CD4-positive, alpha-beta memory T cell (primary cell): ENCODE results near the gene CAB39. TPM values are rescaled to one million over a fixed set of nuclear protein-coding genes. Genes with fewer than 3 reads are reported as not detected.

ENCODE experiments used
- CTCF ChIA-PET: fragments of 350-600 bp; sonication (Branson Sonifier 250); formaldehyde crosslinking; loops from one replicate; lab custom pipeline; 2021; ENCODE audit warnings: inconsistent platforms; ENCODE audit not compliant: partially characterized antibody; lab: Charles Lee
- POLR2A ChIA-PET: fragments of 350-600 bp; sonication (Branson Sonifier 250); formaldehyde crosslinking; loops from one replicate; lab custom pipeline; 2021; ENCODE audit not compliant: partially characterized antibody; lab: Charles Lee
- DNase-seq, 5 donors: peaks; one replicate each; pipeline versions ENCODE4 v3.0.0 to v3.0.0-alpha.2; 2020 to 2022; ENCODE audit warnings: mixed read lengths in 1 of 5
- H3K27ac ChIP-seq: one replicate; pipeline ENCODE4 v1.7.0; 2013; ENCODE audit warnings: low read depth, low read length
- H3K27me3 ChIP-seq: 2 replicates; pipeline ENCODE4 v1.7.0; 2013; ENCODE audit warnings: mild to moderate bottlenecking, low read length, moderate library complexity; ENCODE audit not compliant: insufficient read depth
- H3K36me3 ChIP-seq: 2 replicates; pipeline ENCODE4 v1.7.0; 2013; ENCODE audit warnings: mild to moderate bottlenecking, low read length, moderate library complexity; ENCODE audit not compliant: insufficient read depth
- H3K4me1 ChIP-seq: 2 replicates; pipeline ENCODE4 v1.7.0; 2013; ENCODE audit warnings: mild to moderate bottlenecking, low read length, moderate library complexity; ENCODE audit not compliant: insufficient read depth
- H3K4me3 ChIP-seq, 2 donors: one replicate each; pipeline ENCODE4 v1.7.0; 2013; ENCODE audit warnings: low read length in 2 of 2, mild to moderate bottlenecking in 1 of 2
- H3K9me3 ChIP-seq, 2 donors: one replicate each; pipeline ENCODE4 v1.7.0; 2013; ENCODE audit warnings: low read length in 2 of 2, control low read depth in 1 of 2; ENCODE audit not compliant: control insufficient read depth in 1 of 2
- H3K27ac Mint-ChIP-seq, 7 donors: one replicate each; pipeline ENCODE4 v1.8.0; 2020 to 2021; ENCODE audit warnings: mixed read lengths in 7 of 7, mild to moderate bottlenecking in 6 of 7, inconsistent platforms in 3 of 7, moderate library complexity in 3 of 7
- H3K27me3 Mint-ChIP-seq, 2 donors: one replicate each; pipeline ENCODE4 v1.8.0; 2020 to 2021; ENCODE audit warnings: mixed read lengths in 2 of 2
- H3K36me3 Mint-ChIP-seq, 2 donors: one replicate each; pipeline ENCODE4 v1.8.0; 2020 to 2021; ENCODE audit warnings: mixed read lengths in 2 of 2, inconsistent platforms in 1 of 2, mild to moderate bottlenecking in 1 of 2
- H3K4me1 Mint-ChIP-seq, 4 donors: one replicate each; pipeline ENCODE4 v1.8.0; 2020 to 2021; ENCODE audit warnings: mixed read lengths in 4 of 4, mild to moderate bottlenecking in 1 of 4
- H3K4me3 Mint-ChIP-seq, 8 donors: one replicate each; pipeline ENCODE4 v1.8.0; 2020 to 2021; ENCODE audit warnings: mixed read lengths in 8 of 8, mild to moderate bottlenecking in 7 of 8, moderate library complexity in 6 of 8, inconsistent platforms in 3 of 8
- H3K9me3 Mint-ChIP-seq, 8 donors: one replicate each; pipeline ENCODE4 v1.8.0; 2020 to 2021; ENCODE audit warnings: mixed read lengths in 8 of 8, mild to moderate bottlenecking in 5 of 8, inconsistent platforms in 3 of 8, moderate library complexity in 1 of 8
- intact Hi-C: fragments of 100-400 bp; cut with micrococcal nuclease; formaldehyde crosslinking; loops from one replicate; pipeline ENCODE4 v1.15.1; 2023
- polyA plus RNA-seq, 2 donors: library from polyadenylated mRNA; unstranded; fragments of 300-500 nt; fragmentation: Illumina TruSeq; gene quantifications; one replicate each; pipeline ENCODE4 v1.2.3, GENCODE V29; 2021
- total RNA-seq, 2 experiments: library from RNA; stranded (reverse); gene quantifications; one replicate each; pipeline ENCODE4 v1.2.3, GENCODE V29; 2021

The CAB39 gene
- total and polyA plus RNA-seq, 4 experiments from 2014 or later: 80.8 to 115 (median 100) TPM

- no peaks in the 10 kb centered on the region for H3K36me3 ChIP-seq
- peaks cover 19 to 60% (median 32%) of the 10 kb centered on the region in 4 donors for H3K4me1 Mint-ChIP-seq
These were observed 149.7 kb downstream of the CAB39 start for GRCh38 chr2:230862292-230862691.

DNA sequence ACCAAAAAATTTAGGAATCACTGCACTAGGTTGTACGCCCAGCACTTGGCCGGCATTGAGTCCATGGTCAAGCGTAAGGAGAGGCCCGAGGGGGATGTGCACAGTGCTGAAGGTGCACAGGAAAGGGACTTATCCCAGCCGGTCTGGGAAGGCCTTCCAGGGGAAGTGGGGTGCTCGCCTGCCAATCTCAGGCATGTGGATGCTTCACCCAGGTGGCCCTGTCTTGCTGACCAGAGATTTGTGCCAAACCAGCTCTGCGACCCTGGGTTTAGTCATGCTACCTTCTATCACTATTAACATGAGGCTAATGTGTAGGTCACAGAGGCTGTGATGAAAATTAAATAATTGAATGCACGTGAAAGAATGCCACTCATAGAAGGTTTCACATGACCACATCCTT is 150.4 kb downstream of the CAB39 start:
- ChIA-PET POLR2A (no interaction called here), CTCF (interaction anchor here (1.6 kb wide), 1 partner anchor 14 kb away, joined by 5 read pairs; no protein-coding TSS in a partner anchor)
- peak overlapping the region in 2 of 7 donors; percentile 8 to 46 for H3K27ac Mint-ChIP-seq
- H3K27me3 ChIP-seq: no peaks in the 10 kb centered on the region
- H3K9me3 Mint-ChIP-seq: peaks cover 0 to 2% (median 0%) of the 10 kb centered on the region in 8 donors
- H3K4me3 ChIP-seq: no peak overlapping the region
- H3K4me1 Mint-ChIP-seq: peaks cover 19 to 62% (median 35%) of the 10 kb centered on the region in 4 donors
- H3K36me3 Mint-ChIP-seq: peaks cover 0 to 4% of the 10 kb centered on the region in 2 donors
- peak overlapping the region in 6 of 8 donors; percentile 59 to 97 (median 93) for H3K4me3 Mint-ChIP-seq
- intact Hi-C loops: loop anchor here (10.0 kb wide), 1 partner anchor 112 kb away; no protein-coding TSS in a partner anchor
- peaks cover 39% of the 10 kb centered on the region for H3K4me1 ChIP-seq
- H3K27me3 Mint-ChIP-seq: peaks cover 1 to 6% of the 10 kb centered on the region in 2 donors
- H3K27ac ChIP-seq: no peak overlapping the region
- H3K9me3 ChIP-seq: no peaks in the 10 kb centered on the region
- no peak for DNase-seq
- no peaks in the 10 kb centered on the region for H3K36me3 ChIP-seq

More at GRCh38 chr2:230862292-230862691, 149.7 kb downstream of the CAB39 start:
- Mint-ChIP-seq H3K27ac (peak overlapping the region in 1 of 7 donors; percentile 8), H3K27me3 (peaks cover 6 to 13% of the 10 kb centered on the region in 2 donors), H3K36me3 (peaks cover 0 to 4% of the 10 kb centered on the region in 2 donors), H3K9me3 (peaks cover 0 to 2% (median 0%) of the 10 kb centered on the region in 8 donors), H3K4me3 (peak overlapping the region in 2 of 8 donors; percentile 21 to 38)
- H3K27ac ChIP-seq: no peak overlapping the region
- intact Hi-C loops: loop anchor here (10.0 kb wide), 1 partner anchor 113 kb away; no protein-coding TSS in a partner anchor
- peaks cover 38% of the 10 kb centered on the region for H3K4me1 ChIP-seq
- ChIA-PET POLR2A (interaction anchor here (1.0 kb wide), 1 partner anchor 10 kb away, joined by 3 read pairs; no protein-coding TSS in a partner anchor), CTCF (interaction anchor here (1.6 to 2.4 kb wide), 2 partner anchors 11 to 14 kb away, joined by 5 to 10 read pairs; no protein-coding TSS in a partner anchor)
- no peak overlapping the region for H3K4me3 ChIP-seq
- peaks cover 3% of the 10 kb centered on the region for H3K27me3 ChIP-seq
- H3K9me3 ChIP-seq: no peaks in the 10 kb centered on the region
- DNase-seq: no peak

- POLR2A ChIA-PET: interaction anchor here (1.0 to 1.7 kb wide), 3 partner anchors 9 to 124 kb away, joined by 3 to 6 read pairs (median 4); no protein-coding TSS in a partner anchor
- CTCF ChIA-PET: interaction anchor here (1.0 to 1.6 kb wide), 4 partner anchors 10 to 704 kb away, joined by 3 to 5 read pairs (median 4); partner anchors contain the start of gene GPR55
These were observed 150.9 kb downstream of the CAB39 start for GRCh38 chr2:230863442-230864121.

DNA sequence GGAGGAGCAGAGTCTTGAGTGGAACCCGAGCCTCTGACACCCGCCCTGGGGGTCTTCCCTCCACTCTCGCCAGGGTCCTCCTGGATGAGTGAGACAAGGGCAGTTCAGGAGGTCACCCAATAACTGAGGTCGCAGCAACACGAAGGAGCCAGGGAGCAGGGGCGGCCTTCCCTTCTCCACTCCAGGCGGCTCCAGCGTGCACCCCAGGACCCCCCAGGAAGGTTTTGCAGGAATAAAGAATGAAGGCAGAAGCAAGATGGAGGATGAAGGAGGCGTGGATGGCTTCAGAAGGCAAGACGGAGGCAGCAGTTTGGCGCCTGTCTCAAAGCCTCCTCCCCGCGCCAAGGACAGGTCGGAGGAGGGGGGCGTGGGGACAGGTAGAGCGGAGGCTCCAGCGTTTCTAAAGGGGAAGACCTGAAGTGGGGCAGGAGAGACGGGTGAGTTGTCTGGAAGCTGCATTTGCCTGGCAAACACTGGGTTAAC is 151.5 kb downstream of the CAB39 start:
- Histone ChIP-seq H3K36me3 (no peaks in the 10 kb centered on the region), H3K4me1 (peaks cover 39% of the 10 kb centered on the region), H3K27ac (no peak overlapping the region), H3K9me3 (no peaks in the 10 kb centered on the region), H3K4me3 (peak overlapping the region; percentile 17 to 70), H3K27me3 (no peaks in the 10 kb centered on the region)
- Mint-ChIP-seq H3K4me1 (peaks cover 19 to 67% (median 41%) of the 10 kb centered on the region in 4 donors), H3K4me3 (peak overlapping the region; percentile 86 to 97 (median 93)), H3K27ac (peak overlapping the region in 6 of 7 donors; percentile 64 to 97 (median 88)), H3K36me3 (peaks cover 0 to 4% of the 10 kb centered on the region in 2 donors), H3K27me3 (peaks cover 0 to 3% of the 10 kb centered on the region in 2 donors), H3K9me3 (peaks cover 0 to 2% (median 0%) of the 10 kb centered on the region in 8 donors)
- POLR2A ChIA-PET: interaction anchor here (1.0 to 1.7 kb wide), 5 partner anchors 9 to 123 kb away, joined by 3 to 8 read pairs (median 5); partner anchors contain the start of gene GPR55
- DNase-seq: no peak
- intact Hi-C loops: loop anchor here (2.0 to 10.0 kb wide), 2 partner anchors 15 to 111 kb away; no protein-coding TSS in a partner anchor
- CTCF ChIA-PET: interaction anchor here (1.0 to 1.6 kb wide), 7 partner anchors 8 to 704 kb away, joined by 3 to 7 read pairs (median 3); partner anchors contain the start of gene GPR55

More at GRCh38 chr2:230863442-230864121, 150.9 kb downstream of the CAB39 start:
- Histone ChIP-seq H3K9me3 (no peaks in the 10 kb centered on the region), H3K27ac (no peak overlapping the region), H3K4me1 (peaks cover 39% of the 10 kb centered on the region), H3K36me3 (no peaks in the 10 kb centered on the region), H3K27me3 (no peaks in the 10 kb centered on the region), H3K4me3 (no peak overlapping the region)
- no peak for DNase-seq
- Mint-ChIP-seq H3K4me3 (peak overlapping the region; percentile 86 to 97 (median 93)), H3K9me3 (peaks cover 0 to 2% (median 0%) of the 10 kb centered on the region in 8 donors), H3K4me1 (peaks cover 19 to 62% (median 37%) of the 10 kb centered on the region in 4 donors), H3K36me3 (peaks cover 0 to 4% of the 10 kb centered on the region in 2 donors), H3K27ac (peak overlapping the region in 3 of 7 donors; percentile 36 to 91 (median 46)), H3K27me3 (peaks cover 0 to 4% of the 10 kb centered on the region in 2 donors)
- intact Hi-C loops: loop anchor here (2.0 to 10.0 kb wide), 2 partner anchors 15 to 111 kb away; no protein-coding TSS in a partner anchor

- H3K36me3 ChIP-seq: no peaks in the 10 kb centered on the region
- Mint-ChIP-seq H3K36me3 (peaks cover 0 to 4% of the 10 kb centered on the region in 2 donors), H3K27me3 (peaks cover 0 to 2% of the 10 kb centered on the region in 2 donors)
These were observed 152.1 kb downstream of the CAB39 start, which contains the start of gene ITM2C for GRCh38 chr2:230864605-230865306. ITM2C (plus strand) TSS chr2:230864942; CDS start chr2:230865026, 84 bp downstream.

DNA sequence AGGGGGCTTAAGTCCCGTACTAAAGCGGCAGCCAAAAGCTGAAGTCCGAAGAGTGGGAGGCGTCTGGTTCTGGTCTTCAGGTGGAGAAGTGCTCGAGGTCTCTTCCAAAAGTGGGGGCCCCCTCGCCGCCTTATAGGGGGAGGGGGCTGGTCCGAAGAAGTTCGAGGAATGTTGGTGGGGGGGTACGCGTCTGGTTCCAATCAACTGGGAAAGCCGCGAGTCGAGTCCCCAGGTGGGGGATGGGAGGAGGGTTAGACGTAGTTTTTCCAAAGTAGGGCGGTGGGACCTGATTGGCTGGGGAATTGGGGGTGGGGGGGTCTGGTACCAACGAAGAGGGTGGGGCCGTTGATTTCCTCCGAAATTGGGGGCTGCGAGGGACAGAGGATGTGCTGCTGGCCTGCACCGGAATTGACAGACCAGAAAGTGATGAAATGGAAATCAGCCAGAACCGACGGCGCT is 152.7 kb downstream of the CAB39 start:
- Histone ChIP-seq H3K4me1 (peaks cover 39% of the 10 kb centered on the region), H3K4me3 (peak overlapping the region; percentile 34 to 70), H3K36me3 (no peaks in the 10 kb centered on the region), H3K9me3 (no peaks in the 10 kb centered on the region), H3K27me3 (no peaks in the 10 kb centered on the region), H3K27ac (peak overlapping the region; percentile 45)
- intact Hi-C loops: loop anchor here (2.0 to 10.0 kb wide), 2 partner anchors 17 to 109 kb away; no protein-coding TSS in a partner anchor
- DNase-seq: no peak
- peak overlapping the region in 6 of 7 donors; percentile 51 to 91 (median 78) for H3K27ac Mint-ChIP-seq
- ChIA-PET CTCF (interaction anchor here (0.6 to 1.6 kb wide), 7 partner anchors 9 to 59 kb away, joined by 3 to 7 read pairs (median 3); partner anchors contain the start of gene GPR55), POLR2A (interaction anchor here (1.0 to 2.4 kb wide), 5 partner anchors 8 to 122 kb away, joined by 3 to 12 read pairs (median 6); partner anchors contain the start of gene GPR55)
- H3K27me3 Mint-ChIP-seq: peaks cover 0 to 1% of the 10 kb centered on the region in 2 donors
- H3K9me3 Mint-ChIP-seq: peaks cover 0 to 1% (median 0%) of the 10 kb centered on the region in 8 donors
- peak overlapping the region; percentile 79 to 93 (median 86) for H3K4me3 Mint-ChIP-seq
- H3K4me1 Mint-ChIP-seq: peaks cover 19 to 67% (median 41%) of the 10 kb centered on the region in 4 donors
- H3K36me3 Mint-ChIP-seq: peaks cover 0 to 4% of the 10 kb centered on the region in 2 donors

More at GRCh38 chr2:230864605-230865306, 152.1 kb downstream of the CAB39 start, which contains the start of gene ITM2C:
- Mint-ChIP-seq H3K27ac (peak within 1 kb of the TSS; percentile 78 to 97 (median 88)), H3K4me1 (peaks cover 19 to 67% (median 41%) of the 10 kb centered on the region in 4 donors), H3K4me3 (peak within 1 kb of the TSS; percentile 86 to 97 (median 93)), H3K9me3 (peaks cover 0 to 1% (median 0%) of the 10 kb centered on the region in 8 donors)
- Histone ChIP-seq H3K27me3 (no peaks in the 10 kb centered on the region), H3K9me3 (no peaks in the 10 kb centered on the region), H3K27ac (peak within 1 kb of the TSS; percentile 45), H3K4me3 (peak within 1 kb of the TSS; percentile 34 to 70), H3K4me1 (peaks cover 39% of the 10 kb centered on the region)
- intact Hi-C loops: loop anchor here (2.0 to 10.0 kb wide), 2 partner anchors 16 to 110 kb away; no protein-coding TSS in a partner anchor
- CTCF ChIA-PET: interaction anchor here (1.0 to 1.6 kb wide), 8 partner anchors 8 to 705 kb away, joined by 3 to 7 read pairs (median 4); partner anchors contain the start of gene GPR55
- peak; percentile 71 to 81 (median 74) for DNase-seq
- POLR2A ChIA-PET: interaction anchor here (1.0 to 1.7 kb wide), 5 partner anchors 8 to 123 kb away, joined by 3 to 8 read pairs (median 5); partner anchors contain the start of gene GPR55
